Ureter (tissue), 1 donor: ENCODE results near the gene ATP13A2. TPM values are rescaled to one million over a fixed set of nuclear protein-coding genes. Genes with fewer than 3 reads are reported as not detected.
A peak's percentile ranks its signal among the peaks of the same experiment; 100 is the strongest.

Experiments used
- DNase-seq: peaks from one replicate; pipeline ENCODE4 v3.0.0-alpha.2; 2020; ENCODE audit warnings: low spot score
- total RNA-seq: library from RNA; stranded (reverse); gene quantifications from one replicate; pipeline ENCODE4 v1.2.4, GENCODE V29; 2023
- donor health status: DM: yes; HTN: yes; CAD: no.

The ATP13A2 gene
- total RNA-seq, 1 donor from 2014 or later = 33.7 TPM

DNA sequence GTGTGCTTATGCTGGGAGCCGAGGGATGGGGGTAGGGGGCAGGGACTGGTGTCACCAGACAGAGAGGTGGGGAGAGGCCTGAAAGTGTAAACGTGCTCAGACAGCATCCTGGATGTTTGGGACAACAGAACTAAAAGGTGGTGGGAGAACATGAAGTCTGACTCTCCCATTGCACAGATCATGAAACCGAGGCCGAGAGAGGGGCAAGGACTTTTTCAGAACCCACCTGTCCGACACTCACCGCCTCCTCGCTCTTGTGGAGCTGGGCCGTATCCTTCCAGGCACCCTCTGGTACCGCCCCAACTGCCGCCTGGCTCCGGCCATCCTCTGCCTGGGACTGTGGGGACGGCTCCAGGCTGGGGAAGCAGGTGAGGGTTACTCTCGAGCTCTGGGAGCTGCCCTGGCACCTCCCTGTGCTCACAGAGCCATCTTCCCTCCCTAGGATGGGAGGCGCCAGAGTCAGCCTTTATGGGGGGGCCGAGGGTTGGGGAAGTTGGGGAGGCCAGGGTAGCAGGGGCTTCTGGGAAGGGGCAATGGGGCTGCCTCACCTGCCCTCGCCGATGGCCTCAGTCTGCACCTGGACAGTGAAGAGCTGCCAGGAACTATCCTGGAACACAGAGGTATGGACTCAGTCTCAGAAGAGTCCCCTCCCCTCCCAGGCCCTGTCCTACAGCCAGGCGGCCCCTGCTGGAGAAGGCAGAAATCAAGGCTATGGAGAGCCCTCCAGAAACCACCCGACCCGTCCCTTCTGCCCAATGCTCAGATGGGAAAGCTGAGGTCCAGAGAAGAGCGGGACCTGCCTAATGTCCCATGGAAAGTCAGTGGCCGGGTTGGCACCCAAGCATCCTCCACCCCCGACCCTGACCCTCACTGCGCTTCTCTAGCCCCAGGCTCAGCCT, 7.0 kb downstream of the ATP13A2 start:
- DNase-seq = no peak

DNA sequence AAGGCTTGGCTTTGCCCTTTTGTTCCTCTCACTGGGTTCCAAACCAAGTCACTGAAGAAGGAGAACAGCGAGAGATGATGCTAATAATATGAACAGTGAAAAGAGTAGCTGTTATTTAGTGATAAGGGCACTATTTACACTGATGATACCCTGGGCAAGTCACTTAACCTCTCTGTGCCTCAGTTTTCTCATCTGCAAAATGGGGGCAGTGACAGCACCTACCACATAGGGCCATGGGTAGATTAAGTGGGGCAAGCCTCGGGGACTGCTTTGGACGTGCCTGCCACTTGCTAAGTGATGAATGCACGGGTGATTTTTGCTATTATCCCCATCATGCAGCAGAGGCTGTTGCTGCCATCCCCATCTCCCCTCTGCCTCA, 9.2 kb downstream of the ATP13A2 start:
- no peak for DNase-seq

DNA sequence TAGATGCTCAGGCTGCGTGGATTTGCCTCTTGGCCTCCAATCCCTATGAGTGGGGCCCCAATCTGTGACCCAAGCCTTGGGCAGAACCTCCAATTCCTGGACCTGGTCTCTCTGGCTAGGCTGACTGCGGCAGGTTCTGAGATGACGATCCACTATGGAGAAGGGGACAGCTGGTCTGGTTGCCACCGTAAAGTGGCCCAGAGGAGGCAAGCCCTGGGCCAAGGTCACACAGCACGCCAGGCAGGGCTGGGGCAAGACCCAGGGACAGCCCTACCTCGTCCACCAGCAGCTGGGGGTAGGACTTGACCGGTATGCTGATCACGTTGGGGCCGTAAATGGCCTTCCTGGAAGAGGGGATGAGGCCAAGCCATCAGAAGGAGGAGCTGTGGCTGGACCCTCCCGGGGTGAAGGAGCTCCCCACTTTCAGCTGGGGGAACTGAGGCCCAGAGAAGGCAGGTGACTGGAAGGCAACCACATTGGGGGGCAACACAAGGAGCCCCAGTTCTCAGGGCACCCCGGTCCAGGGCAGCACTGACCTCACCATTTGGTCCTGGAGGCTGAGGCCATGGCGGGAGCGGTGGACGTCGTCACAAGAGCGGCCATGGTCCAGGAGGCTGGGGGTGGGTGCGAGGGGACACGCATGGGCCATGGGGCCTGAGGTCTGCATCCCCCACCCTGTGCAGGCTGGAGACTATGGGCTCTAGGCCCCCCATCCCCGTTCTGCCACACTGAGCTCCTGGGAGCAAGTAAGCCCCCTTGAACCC, 9.8 kb downstream of the ATP13A2 start:
- DNase-seq = no peak

DNA sequence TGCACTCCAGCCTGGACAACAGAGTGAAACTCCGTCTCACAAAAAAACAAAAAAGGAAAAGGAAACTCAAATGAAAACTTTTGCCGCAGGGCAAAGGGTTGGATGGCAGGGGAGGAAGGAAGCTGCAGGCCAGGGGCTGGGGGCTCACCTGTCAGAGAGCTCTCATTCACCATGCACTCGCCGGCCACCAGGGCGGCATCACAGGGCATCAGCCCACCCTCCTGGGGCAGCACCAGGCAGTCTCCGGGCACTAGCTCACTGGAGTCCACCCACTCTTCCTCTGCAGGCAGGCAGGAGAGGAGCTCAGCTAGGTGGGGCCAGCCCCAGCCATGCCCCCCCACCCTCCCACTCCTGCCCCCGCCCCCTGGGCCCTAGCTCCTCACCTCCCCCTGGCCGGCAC, 11.9 kb downstream of the ATP13A2 start:
- DNase-seq = no peak

DNA sequence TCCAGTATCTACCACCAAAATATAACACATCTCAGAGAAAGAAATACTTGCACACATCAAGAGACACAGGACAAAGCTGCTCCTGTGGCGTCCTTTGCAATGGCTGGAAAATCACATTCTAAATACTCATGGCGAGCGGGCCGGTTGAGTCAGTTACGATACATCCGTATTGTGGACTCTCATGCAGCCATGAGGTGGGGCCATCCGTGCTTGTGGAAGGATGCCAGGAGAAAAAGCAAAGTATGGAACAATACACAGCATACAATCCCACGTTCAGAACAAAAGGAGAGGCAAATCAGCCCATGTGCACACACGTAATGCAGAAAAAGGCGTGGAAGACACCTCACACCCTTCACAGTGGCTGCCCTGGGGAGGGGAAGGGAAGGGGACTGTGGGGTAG, 13.1 kb downstream of the ATP13A2 start:
- DNase-seq = no peak

- DNase-seq = no peak
Measured at GRCh38 chr1:16996845-16997244, 14.9 kb downstream of the ATP13A2 start.

- no peak for DNase-seq
Measured at GRCh38 chr1:16993521-16994038, 18.1 kb downstream of the ATP13A2 start.

- no peak for DNase-seq
Measured at GRCh38 chr1:16992675-16993074, 19.1 kb downstream of the ATP13A2 start.

DNA sequence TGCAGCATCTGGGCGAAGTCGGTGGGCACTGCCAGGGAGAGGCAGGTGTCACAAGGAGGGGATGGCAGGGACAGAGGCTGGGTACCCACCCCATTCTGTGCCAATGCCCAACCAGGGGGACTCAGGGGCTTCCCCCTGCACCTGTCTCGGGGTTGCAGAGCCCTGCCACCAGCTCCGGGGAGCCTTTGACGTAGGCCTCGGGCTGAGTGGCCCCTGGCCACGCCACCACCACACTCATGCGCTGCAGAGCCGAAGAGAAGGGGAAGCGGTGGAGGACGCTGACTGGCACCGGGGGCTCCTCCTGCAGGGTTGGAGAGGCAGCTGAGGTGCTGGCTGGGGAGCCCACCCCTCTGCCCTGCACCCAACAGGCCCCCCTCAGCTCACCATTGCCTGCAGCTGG, 19.6 kb downstream of the ATP13A2 start:
- DNase-seq = no peak

GRCh38 chr1:16991571-16991970, 20.2 kb downstream of the ATP13A2 start:
- DNase-seq = no peak

GRCh38 chr1:16989676-16990391, 21.9 kb downstream of the ATP13A2 start:
- DNase-seq = no peak

DNA sequence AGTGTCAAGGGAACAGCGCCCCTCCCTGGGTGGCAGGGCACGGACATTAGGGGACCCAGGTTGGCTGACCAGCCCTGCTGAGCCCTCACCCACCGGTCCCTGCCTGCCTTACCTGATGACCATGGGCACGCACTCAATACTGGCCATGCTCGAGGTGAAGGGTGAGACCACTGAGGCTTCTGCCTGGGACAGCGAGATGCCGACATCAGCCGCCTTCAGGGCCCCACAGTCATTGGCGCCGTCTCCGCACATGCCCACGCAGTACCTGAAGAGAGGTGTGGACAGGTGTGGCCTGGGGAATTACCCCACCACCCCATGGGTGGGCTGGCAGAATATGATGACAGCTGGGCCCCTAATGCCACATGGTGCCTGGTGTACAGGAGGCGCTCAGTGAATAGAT, 23.5 kb downstream of the ATP13A2 start:
- DNase-seq = no peak

DNA sequence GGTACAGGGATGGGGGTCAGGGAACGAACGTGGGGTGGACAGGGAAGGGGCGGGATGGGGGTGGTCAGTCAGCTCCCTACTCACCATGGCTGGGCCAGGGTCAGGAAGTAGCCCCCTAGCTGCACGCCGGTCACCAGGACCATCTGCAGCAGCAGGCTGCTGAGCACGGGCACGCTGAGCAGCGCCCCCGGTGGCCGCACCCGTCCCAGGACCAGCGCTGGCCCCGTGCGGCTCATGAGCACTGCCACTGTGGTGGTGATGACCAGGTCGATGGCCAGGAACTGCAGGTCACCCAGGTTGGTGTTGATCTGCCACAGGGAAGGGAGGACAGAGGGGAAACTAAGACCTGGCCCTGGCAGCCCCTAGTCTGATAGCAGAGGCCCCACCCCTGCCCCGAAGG, 24.8 kb downstream of the ATP13A2 start:
- DNase-seq = no peak

DNA sequence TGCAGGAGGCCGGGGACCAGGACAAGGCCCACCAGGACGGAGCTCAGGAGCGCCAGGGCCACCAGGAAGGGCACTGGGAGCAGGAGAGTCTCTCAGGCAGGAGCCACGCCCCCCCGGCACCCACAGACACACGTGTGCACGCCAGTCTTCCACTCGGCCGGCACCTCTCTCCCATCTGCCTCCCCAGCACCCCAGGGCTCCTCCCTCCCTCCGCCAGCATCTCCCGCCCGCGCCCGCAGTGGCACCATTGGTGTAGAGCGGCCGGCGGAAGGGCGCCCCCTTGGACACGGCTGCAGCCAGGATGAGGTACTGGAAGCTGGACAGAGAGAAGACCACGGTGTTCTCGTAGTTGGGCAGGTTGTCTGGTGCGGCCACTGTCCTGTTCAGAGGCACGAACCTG, 25.2 kb downstream of the ATP13A2 start:
- no peak for DNase-seq

- no peak for DNase-seq
Measured at GRCh38 chr1:16986113-16986512, 25.6 kb downstream of the ATP13A2 start.

GRCh38 chr1:16984717-16985116, 27.0 kb downstream of the ATP13A2 start:
- DNase-seq = peak; percentile 63

DNA sequence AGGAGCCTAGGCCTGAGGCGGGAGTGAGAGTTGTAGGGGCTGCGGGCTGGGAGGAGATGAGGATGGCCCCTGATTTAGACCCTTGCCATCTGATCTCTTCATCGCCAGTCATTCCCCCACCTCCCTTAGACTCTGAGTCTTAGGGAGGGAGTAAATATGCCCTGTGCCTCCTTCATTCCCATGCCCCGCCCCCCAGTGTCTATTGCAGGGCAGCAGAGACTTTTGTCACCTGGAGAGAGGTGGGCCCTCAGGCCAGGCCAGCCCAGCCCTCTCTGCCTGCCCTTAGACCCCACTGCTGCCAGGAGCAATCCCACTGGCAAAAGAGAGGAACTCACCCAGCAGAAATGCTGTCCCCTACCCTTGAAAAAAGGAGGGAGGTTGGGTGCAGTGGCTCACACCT, 28.1 kb downstream of the ATP13A2 start:
- DNase-seq = no peak

DNA sequence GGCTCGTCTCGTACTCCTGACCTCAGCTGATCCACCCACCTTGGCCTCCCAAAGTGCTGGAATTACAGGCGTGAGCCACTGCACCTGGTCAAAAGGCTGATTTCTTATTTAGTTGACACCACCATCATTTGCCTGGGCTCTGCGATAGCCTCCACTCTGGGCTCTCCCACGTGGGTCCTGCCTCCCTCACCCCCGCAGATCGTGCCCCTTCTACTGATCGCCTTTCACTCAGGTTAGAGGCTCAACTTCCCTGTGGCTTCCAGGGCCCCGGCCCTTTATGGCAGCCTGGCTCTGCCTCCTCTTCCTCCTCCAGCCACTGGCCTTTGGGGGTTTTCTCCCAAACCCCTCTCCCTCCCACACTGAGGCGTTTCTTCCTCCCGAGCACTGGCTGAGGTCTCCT, 28.8 kb downstream of the ATP13A2 start:
- DNase-seq = no peak

- no peak for DNase-seq
Measured at GRCh38 chr1:16981269-16981849, 30.4 kb downstream of the ATP13A2 start.

GRCh38 chr1:16980473-16981268, 31.1 kb downstream of the ATP13A2 start, which contains the start of gene MFAP2:
Gene MFAP2 (minus strand): TSS chr1:16980620. CDS start chr1:16978273, 2,347 bp downstream.
- DNase-seq = no peak
